Pons (tissue), 1 donor: ENCODE measurements around the gene HSPA1L.
"Not testable (repeated sequence)": the region's sequence is repeated elsewhere in the genome, so short reads cannot be mapped to it uniquely, and the experiment has no call there.

Experiments
- DNase-seq: peaks from one replicate; pipeline ENCODE4 v3.0.0-alpha.2; 2016; ENCODE audit warnings: low spot score

The HSPA1L gene

GRCh38 chr6:31836474-31837368, 21.6 kb upstream of the HSPA1L start:
- no peak for DNase-seq

GRCh38 chr6:31836047-31836473, 21.0 kb upstream of the HSPA1L start:
- DNase-seq: no peak

GRCh38 chr6:31834367-31835250, 19.5 kb upstream of the HSPA1L start:
- DNase-seq: peak; percentile 91

- peak; percentile 64 for DNase-seq
Measured at GRCh38 chr6:31831350-31832215, 16.5 kb upstream of the HSPA1L start.

- DNase-seq: peak; percentile 84
Measured at GRCh38 chr6:31830886-31831335, 15.8 kb upstream of the HSPA1L start.

- peak; percentile 89 for DNase-seq
Measured at GRCh38 chr6:31829633-31830283, 14.7 kb upstream of the HSPA1L start.

- DNase-seq: peak; percentile 99
Measured at GRCh38 chr6:31827286-31828079, 12.4 kb upstream of the HSPA1L start, which contains the start of gene HSPA1B. Gene HSPA1B (plus strand): TSS chr6:31827738. CDS start chr6:31827951, 213 bp downstream.

GRCh38 chr6:31826793-31827285, 11.8 kb upstream of the HSPA1L start:
- no peak for DNase-seq

- DNase-seq: no peak
Measured at GRCh38 chr6:31825553-31825952, 10.5 kb upstream of the HSPA1L start.

- not testable (repeated sequence) for DNase-seq
Measured at GRCh38 chr6:31823592-31824196, 8.6 kb upstream of the HSPA1L start.

GRCh38 chr6:31822036-31822821, 7.1 kb upstream of the HSPA1L start:
- peak; percentile 95 for DNase-seq

- peak; percentile 82 for DNase-seq
Measured at GRCh38 chr6:31821301-31822035, 6.4 kb upstream of the HSPA1L start.

GRCh38 chr6:31820399-31820798, 5.3 kb upstream of the HSPA1L start:
- DNase-seq: not testable (repeated sequence)

GRCh38 chr6:31819871-31820299, 4.8 kb upstream of the HSPA1L start:
- no peak for DNase-seq

GRCh38 chr6:31817929-31818511, 2.9 kb upstream of the HSPA1L start:
- DNase-seq: not testable (repeated sequence)

- DNase-seq: peak; percentile 86
Measured at GRCh38 chr6:31817133-31817928, 2.2 kb upstream of the HSPA1L start.

- DNase-seq: peak; percentile 99
Measured at GRCh38 chr6:31814677-31815024, 432 bp downstream of the HSPA1L start.
